ENCODE data around the gene PLXDC1. TPM values are rescaled to one million over a fixed set of nuclear protein-coding genes. Genes with fewer than 3 reads are reported as not detected.

PLXDC1 gene
- total and polyA plus RNA-seq, 2 experiments from 2014 or later, result 0.28 to 0.91 TPM

DNA sequence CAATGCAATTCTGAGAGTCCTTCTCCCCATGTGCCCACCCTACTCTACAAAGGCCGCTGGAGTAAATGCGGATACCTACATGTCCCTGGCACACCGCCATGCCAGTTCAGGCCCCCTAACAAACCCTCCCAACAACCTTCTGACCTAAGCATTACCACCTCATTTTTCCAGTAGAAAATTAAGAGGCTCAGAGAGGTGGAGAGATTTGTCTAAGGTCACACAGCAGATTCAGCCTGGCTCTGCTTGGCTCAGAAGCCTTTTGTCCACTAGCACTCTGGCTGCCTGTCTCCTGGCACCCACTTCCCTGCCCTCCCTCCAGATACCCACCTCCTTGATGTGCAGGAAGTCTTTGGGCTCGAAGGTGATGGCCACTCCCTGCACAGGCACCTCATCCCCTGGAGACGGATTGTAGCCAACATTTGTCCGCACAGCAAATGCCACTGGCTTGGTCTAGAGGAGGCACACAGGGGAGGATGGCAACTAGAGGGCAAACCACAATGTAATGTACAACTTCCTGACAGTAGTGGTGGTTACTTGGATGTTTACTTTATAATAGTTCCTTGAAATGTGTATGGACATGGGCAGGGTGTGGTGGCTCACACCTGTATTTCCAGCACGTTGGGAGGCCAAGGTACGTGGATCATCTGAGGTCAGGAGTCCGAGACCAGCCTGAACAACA, 35.9 kb upstream of the PLXDC1 start:
- H3K36me3 ChIP-seq (ENCODE audit: insufficient read depth), result peaks cover 22% of the 10 kb centered on the region
- no peak overlapping the region for H3K27ac ChIP-seq (ENCODE audit: low read depth)
- TF ChIP-seq, protein P1, sequence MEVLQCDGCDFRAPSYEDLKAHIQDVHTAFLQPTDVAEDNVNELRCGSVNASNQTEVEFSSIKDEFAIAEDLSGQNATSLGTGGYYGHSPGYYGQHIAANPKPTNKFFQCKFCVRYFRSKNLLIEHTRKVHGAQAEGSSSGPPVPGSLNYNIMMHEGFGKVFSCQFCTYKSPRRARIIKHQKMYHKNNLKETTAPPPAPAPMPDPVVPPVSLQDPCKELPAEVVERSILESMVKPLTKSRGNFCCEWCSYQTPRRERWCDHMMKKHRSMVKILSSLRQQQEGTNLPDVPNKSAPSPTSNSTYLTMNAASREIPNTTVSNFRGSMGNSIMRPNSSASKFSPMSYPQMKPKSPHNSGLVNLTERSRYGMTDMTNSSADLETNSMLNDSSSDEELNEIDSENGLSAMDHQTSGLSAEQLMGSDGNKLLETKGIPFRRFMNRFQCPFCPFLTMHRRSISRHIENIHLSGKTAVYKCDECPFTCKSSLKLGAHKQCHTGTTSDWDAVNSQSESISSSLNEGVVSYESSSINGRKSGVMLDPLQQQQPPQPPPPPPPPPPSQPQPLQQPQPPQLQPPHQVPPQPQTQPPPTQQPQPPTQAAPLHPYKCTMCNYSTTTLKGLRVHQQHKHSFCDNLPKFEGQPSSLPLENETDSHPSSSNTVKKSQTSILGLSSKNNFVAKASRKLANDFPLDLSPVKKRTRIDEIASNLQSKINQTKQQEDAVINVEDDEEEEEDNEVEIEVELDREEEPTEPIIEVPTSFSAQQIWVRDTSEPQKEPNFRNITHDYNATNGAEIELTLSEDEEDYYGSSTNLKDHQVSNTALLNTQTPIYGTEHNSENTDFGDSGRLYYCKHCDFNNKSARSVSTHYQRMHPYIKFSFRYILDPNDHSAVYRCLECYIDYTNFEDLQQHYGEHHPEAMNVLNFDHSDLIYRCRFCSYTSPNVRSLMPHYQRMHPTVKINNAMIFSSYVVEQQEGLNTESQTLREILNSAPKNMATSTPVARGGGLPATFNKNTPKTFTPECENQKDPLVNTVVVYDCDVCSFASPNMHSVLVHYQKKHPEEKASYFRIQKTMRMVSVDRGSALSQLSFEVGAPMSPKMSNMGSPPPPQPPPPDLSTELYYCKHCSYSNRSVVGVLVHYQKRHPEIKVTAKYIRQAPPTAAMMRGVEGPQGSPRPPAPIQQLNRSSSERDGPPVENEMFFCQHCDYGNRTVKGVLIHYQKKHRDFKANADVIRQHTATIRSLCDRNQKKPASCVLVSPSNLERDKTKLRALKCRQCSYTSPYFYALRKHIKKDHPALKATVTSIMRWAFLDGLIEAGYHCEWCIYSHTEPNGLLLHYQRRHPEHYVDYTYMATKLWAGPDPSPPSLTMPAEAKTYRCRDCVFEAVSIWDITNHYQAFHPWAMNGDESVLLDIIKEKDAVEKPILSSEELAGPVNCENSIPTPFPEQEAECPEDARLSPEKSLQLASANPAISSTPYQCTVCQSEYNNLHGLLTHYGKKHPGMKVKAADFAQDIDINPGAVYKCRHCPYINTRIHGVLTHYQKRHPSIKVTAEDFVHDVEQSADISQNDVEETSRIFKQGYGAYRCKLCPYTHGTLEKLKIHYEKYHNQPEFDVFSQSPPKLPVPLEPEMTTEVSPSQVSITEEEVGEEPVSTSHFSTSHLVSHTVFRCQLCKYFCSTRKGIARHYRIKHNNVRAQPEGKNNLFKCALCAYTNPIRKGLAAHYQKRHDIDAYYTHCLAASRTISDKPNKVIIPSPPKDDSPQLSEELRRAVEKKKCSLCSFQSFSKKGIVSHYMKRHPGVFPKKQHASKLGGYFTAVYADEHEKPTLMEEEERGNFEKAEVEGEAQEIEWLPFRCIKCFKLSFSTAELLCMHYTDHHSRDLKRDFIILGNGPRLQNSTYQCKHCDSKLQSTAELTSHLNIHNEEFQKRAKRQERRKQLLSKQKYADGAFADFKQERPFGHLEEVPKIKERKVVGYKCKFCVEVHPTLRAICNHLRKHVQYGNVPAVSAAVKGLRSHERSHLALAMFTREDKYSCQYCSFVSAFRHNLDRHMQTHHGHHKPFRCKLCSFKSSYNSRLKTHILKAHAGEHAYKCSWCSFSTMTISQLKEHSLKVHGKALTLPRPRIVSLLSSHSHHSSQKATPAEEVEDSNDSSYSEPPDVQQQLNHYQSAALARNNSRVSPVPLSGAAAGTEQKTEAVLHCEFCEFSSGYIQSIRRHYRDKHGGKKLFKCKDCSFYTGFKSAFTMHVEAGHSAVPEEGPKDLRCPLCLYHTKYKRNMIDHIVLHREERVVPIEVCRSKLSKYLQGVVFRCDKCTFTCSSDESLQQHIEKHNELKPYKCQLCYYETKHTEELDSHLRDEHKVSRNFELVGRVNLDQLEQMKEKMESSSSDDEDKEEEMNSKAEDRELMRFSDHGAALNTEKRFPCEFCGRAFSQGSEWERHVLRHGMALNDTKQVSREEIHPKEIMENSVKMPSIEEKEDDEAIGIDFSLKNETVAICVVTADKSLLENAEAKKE (CRISPR knock-in tag; IDR thresholded peaks at IDR 0.05), result no peak
- TF ChIP-seq, protein P2, sequence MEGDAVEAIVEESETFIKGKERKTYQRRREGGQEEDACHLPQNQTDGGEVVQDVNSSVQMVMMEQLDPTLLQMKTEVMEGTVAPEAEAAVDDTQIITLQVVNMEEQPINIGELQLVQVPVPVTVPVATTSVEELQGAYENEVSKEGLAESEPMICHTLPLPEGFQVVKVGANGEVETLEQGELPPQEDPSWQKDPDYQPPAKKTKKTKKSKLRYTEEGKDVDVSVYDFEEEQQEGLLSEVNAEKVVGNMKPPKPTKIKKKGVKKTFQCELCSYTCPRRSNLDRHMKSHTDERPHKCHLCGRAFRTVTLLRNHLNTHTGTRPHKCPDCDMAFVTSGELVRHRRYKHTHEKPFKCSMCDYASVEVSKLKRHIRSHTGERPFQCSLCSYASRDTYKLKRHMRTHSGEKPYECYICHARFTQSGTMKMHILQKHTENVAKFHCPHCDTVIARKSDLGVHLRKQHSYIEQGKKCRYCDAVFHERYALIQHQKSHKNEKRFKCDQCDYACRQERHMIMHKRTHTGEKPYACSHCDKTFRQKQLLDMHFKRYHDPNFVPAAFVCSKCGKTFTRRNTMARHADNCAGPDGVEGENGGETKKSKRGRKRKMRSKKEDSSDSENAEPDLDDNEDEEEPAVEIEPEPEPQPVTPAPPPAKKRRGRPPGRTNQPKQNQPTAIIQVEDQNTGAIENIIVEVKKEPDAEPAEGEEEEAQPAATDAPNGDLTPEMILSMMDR (conservative IDR thresholded peaks at IDR 0.05; ENCODE audit: low read depth in 2 of 2), result no peak
- TF ChIP-seq ZNF331 (CRISPR knock-in tag; IDR thresholded peaks at IDR 0.05; ENCODE audit: low read depth), result no peak
- TF ChIP-seq STAT1 (IDR thresholded peaks at IDR 0.05; ENCODE audit: unreplicated experiment), result no peak
- no peak for TF ChIP-seq EZH2phosphoT487 (IDR thresholded peaks at IDR 0.05; ENCODE audit: unreplicated experiment)
- no peak for TF ChIP-seq POLR2AphosphoS5 (IDR thresholded peaks at IDR 0.05; ENCODE audit: low read depth)
- no peak for TF ChIP-seq NANOG (IDR thresholded peaks at IDR 0.05; ENCODE audit: borderline replicate concordance)
- TF ChIP-seq, protein P3, sequence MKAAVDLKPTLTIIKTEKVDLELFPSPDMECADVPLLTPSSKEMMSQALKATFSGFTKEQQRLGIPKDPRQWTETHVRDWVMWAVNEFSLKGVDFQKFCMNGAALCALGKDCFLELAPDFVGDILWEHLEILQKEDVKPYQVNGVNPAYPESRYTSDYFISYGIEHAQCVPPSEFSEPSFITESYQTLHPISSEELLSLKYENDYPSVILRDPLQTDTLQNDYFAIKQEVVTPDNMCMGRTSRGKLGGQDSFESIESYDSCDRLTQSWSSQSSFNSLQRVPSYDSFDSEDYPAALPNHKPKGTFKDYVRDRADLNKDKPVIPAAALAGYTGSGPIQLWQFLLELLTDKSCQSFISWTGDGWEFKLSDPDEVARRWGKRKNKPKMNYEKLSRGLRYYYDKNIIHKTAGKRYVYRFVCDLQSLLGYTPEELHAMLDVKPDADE (IDR thresholded peaks at IDR 0.05), result no peak
- TF ChIP-seq EZH2 (IDR thresholded peaks at IDR 0.05; ENCODE audit: low read depth, unreplicated experiment), result no peak
- no peak for TF ChIP-seq JUNB (IDR thresholded peaks at IDR 0.05; ENCODE audit: unreplicated experiment)
- no peaks in the 10 kb centered on the region for H3K9me3 Mint-ChIP-seq
- H3K4me1 ChIP-seq (ENCODE audit: insufficient read depth), result no peaks in the 10 kb centered on the region
- H3K9me2 ChIP-seq (ENCODE audit: insufficient read depth), result no peaks in the 10 kb centered on the region
- H3F3A ChIP-seq (replicated peaks; ENCODE audit: low read depth), result no peaks in the 10 kb centered on the region
- H3K4me3 Mint-ChIP-seq, result no peak overlapping the region
- no peak overlapping the region for H3K4me3 ChIP-seq
- no peak overlapping the region for H2AFZ ChIP-seq
- DNase-seq (ENCODE audit: low spot score) (no peak), ATAC-seq (no peak)
- H3K79me2 ChIP-seq (replicated peaks; ENCODE audit: insufficient read depth), result no peaks in the 10 kb centered on the region
- no peaks in the 10 kb centered on the region for H3K4me1 Mint-ChIP-seq
- H3K27ac Mint-ChIP-seq, result no peak overlapping the region
- H3K27me3 ChIP-seq (ENCODE audit: insufficient read depth), result no peaks in the 10 kb centered on the region
- peaks cover 5% of the 10 kb centered on the region for H3K27me3 Mint-ChIP-seq (ENCODE audit: insufficient read depth, low read depth, poor library complexity)
- peaks cover 53% of the 10 kb centered on the region for H3K36me3 Mint-ChIP-seq (ENCODE audit: low read depth)
- no peak overlapping the region for H3K4me2 ChIP-seq
- peaks cover 5% of the 10 kb centered on the region; the same call in 1 of the 2 replicates for H4K20me1 ChIP-seq (replicated peaks; ENCODE audit: insufficient read depth)
